Osteocyte (in vitro differentiated cells): Measurements from ENCODE around the gene PLCG1. TPM values are rescaled to one million over a fixed set of nuclear protein-coding genes. Genes with fewer than 3 reads are reported as not detected.

Experiments used
- DNase-seq: peaks from one replicate; pipeline ENCODE4 v3.0.0; 2021; ENCODE audit warnings: mixed read lengths; ENCODE audit not compliant: unreplicated experiment; ENCODE audit errors: extremely low spot score
- H3K27ac Mint-ChIP-seq: one replicate; pipeline ENCODE4 v1.8.0; 2021; ENCODE audit warnings: mild to moderate bottlenecking, mixed read lengths; ENCODE audit not compliant: unreplicated experiment
- H3K27me3 Mint-ChIP-seq: one replicate; pipeline ENCODE4 v1.8.0; 2021; ENCODE audit warnings: mixed read lengths; ENCODE audit not compliant: unreplicated experiment
- H3K36me3 Mint-ChIP-seq: one replicate; pipeline ENCODE4 v1.8.0; 2021; ENCODE audit warnings: mixed read lengths; ENCODE audit not compliant: unreplicated experiment
- H3K4me1 Mint-ChIP-seq: one replicate; pipeline ENCODE4 v1.8.0; 2021; ENCODE audit warnings: mixed read lengths; ENCODE audit not compliant: unreplicated experiment
- H3K4me3 Mint-ChIP-seq: one replicate; pipeline ENCODE4 v1.8.0; 2021; ENCODE audit warnings: mild to moderate bottlenecking, moderate library complexity, mixed read lengths; ENCODE audit not compliant: unreplicated experiment
- H3K9me3 Mint-ChIP-seq: one replicate; pipeline ENCODE4 v1.8.0; 2021; ENCODE audit warnings: mixed read lengths; ENCODE audit not compliant: unreplicated experiment
- CTCF ChIP-seq: fragments of 200-600 bp; sonication (generic); IDR thresholded peaks from 2 replicates; pipeline ENCODE4 v1.5.0; 2021; ENCODE audit warnings: antibody characterized with exemption, mild to moderate bottlenecking, moderate library complexity
- total RNA-seq: library from RNA; stranded (reverse); gene quantifications from 2 replicates; pipeline ENCODE4 v1.2.1, GENCODE V29; 2021

PLCG1 gene
- total RNA-seq, 1 donor from 2014 or later = 179 TPM

- DNase-seq = peak; percentile 65
- no peak for TF ChIP-seq CTCF
- Mint-ChIP-seq H3K36me3 (peaks cover 33% of the 10 kb centered on the region), H3K27ac (peak overlapping the region; percentile 76), H3K9me3 (no peaks in the 10 kb centered on the region), H3K27me3 (no peaks in the 10 kb centered on the region), H3K4me1 (peaks cover 66% of the 10 kb centered on the region), H3K4me3 (no peak overlapping the region)
Observed at GRCh38 chr20:41175201-41175651, 37.9 kb downstream of the PLCG1 start.

GRCh38 chr20:41175727-41176330 lies 38.5 kb downstream of the PLCG1 start:
- no peak for TF ChIP-seq CTCF
- peaks cover 66% of the 10 kb centered on the region for H3K4me1 Mint-ChIP-seq
- no peak for DNase-seq
- no peaks in the 10 kb centered on the region for H3K9me3 Mint-ChIP-seq
- H3K27ac Mint-ChIP-seq = peak overlapping the region; percentile 76
- H3K36me3 Mint-ChIP-seq = peaks cover 27% of the 10 kb centered on the region
- no peaks in the 10 kb centered on the region for H3K27me3 Mint-ChIP-seq
- H3K4me3 Mint-ChIP-seq = no peak overlapping the region

GRCh38 chr20:41176711-41177552 lies 39.6 kb downstream of the PLCG1 start:
- peak; percentile 76 for DNase-seq
- Mint-ChIP-seq H3K27me3 (no peaks in the 10 kb centered on the region), H3K4me1 (peaks cover 66% of the 10 kb centered on the region), H3K27ac (peak overlapping the region; percentile 87), H3K36me3 (peaks cover 20% of the 10 kb centered on the region), H3K9me3 (no peaks in the 10 kb centered on the region), H3K4me3 (no peak overlapping the region)
- TF ChIP-seq CTCF = no peak

- peak; percentile 87 for DNase-seq
- H3K27ac Mint-ChIP-seq = peak overlapping the region; percentile 87
- H3K36me3 Mint-ChIP-seq = peaks cover 22% of the 10 kb centered on the region
- peaks cover 67% of the 10 kb centered on the region for H3K4me1 Mint-ChIP-seq
- no peaks in the 10 kb centered on the region for H3K27me3 Mint-ChIP-seq
- no peak for TF ChIP-seq CTCF
- no peaks in the 10 kb centered on the region for H3K9me3 Mint-ChIP-seq
- H3K4me3 Mint-ChIP-seq = no peak overlapping the region
Observed at GRCh38 chr20:41177636-41178035, 40.3 kb downstream of the PLCG1 start.

- Mint-ChIP-seq H3K36me3 (peaks cover 23% of the 10 kb centered on the region), H3K4me1 (peaks cover 63% of the 10 kb centered on the region), H3K9me3 (no peaks in the 10 kb centered on the region), H3K27me3 (no peaks in the 10 kb centered on the region), H3K4me3 (no peak overlapping the region), H3K27ac (peak overlapping the region; percentile 87)
- TF ChIP-seq CTCF = no peak
- no peak for DNase-seq
Observed at GRCh38 chr20:41178495-41178894, 41.2 kb downstream of the PLCG1 start.
